Measurements from ENCODE around the gene MBD3L4.

DNA sequence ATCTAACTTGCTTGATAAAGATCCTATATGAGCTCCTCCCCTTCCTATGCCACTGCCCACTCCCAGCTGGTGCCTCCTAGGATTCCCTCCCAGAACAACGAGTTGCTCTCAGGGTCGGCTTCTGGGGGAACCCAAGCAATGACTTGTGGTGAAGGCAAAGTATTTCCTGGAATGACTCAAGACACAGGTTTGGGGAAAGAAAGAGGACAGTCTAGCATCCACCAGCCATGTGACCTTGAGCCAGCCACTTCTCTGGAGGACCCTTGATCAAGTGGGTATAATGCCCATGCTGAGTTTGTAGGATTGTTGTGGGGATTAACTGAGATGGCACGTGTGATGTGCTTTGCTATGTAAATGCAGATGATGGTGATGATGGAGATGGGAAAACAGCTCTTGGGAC, 51.7 kb downstream of the MBD3L4 start:
- TF ChIP-seq EZH2 (IDR thresholded peaks at IDR 0.05; ENCODE audit: low read length, unreplicated experiment) (no peak), EZH2phosphoT487 (IDR thresholded peaks at IDR 0.05; ENCODE audit: borderline replicate concordance, low read length) (no peak)
- TF ChIP-seq, protein P1, sequence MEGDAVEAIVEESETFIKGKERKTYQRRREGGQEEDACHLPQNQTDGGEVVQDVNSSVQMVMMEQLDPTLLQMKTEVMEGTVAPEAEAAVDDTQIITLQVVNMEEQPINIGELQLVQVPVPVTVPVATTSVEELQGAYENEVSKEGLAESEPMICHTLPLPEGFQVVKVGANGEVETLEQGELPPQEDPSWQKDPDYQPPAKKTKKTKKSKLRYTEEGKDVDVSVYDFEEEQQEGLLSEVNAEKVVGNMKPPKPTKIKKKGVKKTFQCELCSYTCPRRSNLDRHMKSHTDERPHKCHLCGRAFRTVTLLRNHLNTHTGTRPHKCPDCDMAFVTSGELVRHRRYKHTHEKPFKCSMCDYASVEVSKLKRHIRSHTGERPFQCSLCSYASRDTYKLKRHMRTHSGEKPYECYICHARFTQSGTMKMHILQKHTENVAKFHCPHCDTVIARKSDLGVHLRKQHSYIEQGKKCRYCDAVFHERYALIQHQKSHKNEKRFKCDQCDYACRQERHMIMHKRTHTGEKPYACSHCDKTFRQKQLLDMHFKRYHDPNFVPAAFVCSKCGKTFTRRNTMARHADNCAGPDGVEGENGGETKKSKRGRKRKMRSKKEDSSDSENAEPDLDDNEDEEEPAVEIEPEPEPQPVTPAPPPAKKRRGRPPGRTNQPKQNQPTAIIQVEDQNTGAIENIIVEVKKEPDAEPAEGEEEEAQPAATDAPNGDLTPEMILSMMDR (conservative IDR thresholded peaks at IDR 0.05; ENCODE audit: low read depth, low read length) = no peak

Measured in PC-3 (cell line).